SIG-M5 (cell line): ENCODE results near the gene ALB.

Source experiments
- DNase-seq: peaks from one replicate; lab custom pipeline; 2025; lab: John Stamatoyannopoulos, UW

The ALB gene

GRCh38 chr4:73409012-73409862 lies 5.2 kb downstream of the ALB start:
- no peak for DNase-seq

DNA sequence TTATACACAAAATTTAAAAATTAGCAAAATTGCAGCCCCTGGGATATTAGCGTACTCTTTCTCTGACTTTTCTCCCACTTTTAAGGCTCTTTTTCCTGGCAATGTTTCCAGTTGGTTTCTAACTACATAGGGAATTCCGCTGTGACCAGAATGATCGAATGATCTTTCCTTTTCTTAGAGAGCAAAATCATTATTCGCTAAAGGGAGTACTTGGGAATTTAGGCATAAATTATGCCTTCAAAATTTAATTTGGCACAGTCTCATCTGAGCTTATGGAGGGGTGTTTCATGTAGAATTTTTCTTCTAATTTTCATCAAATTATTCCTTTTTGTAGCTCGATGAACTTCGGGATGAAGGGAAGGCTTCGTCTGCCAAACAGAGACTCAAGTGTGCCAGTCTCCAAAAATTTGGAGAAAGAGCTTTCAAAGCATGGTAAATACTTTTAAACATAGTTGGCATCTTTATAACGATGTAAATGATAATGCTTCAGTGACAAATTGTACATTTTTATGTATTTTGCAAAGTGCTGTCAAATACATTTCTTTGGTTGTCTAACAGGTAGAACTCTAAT lies 6.0 kb downstream of the ALB start:
- DNase-seq: no peak

DNA sequence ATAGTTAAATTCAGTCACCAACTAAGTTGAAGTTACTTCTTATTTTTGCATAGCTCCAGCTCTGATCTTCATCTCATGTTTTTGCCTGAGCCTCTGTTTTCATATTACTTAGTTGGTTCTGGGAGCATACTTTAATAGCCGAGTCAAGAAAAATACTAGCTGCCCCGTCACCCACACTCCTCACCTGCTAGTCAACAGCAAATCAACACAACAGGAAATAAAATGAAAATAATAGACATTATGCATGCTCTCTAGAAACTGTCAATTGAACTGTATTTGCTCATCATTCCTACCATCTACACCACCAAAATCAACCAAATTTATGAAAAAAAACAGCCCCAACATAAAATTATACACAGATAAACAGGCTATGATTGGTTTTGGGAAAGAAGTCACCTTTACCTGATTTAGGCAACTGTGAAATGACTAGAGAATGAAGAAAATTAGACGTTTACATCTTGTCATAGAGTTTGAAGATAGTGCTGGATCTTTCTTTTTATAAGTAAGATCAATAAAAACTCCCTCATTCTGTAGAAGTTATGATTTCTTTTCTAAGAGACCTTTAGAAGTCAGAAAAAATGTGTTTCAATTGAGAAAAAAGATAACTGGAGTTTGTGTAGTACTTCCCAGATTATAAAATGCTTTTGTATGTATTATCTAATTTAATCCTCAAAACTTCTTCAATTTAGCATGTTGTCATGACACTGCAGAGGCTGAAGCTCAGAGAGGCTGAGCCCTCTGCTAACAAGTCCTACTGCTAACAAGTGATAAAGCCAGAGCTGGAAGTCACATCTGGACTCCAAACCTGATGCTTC lies 7.0 kb downstream of the ALB start:
- DNase-seq: no peak

GRCh38 chr4:73411731-73412414 lies 7.8 kb downstream of the ALB start:
- no peak for DNase-seq

- DNase-seq: no peak
Observed at GRCh38 chr4:73413294-73413755, 9.2 kb downstream of the ALB start.

GRCh38 chr4:73414936-73415271 lies 10.8 kb downstream of the ALB start:
- no peak for DNase-seq

GRCh38 chr4:73415807-73416238 lies 11.7 kb downstream of the ALB start:
- no peak for DNase-seq

DNA sequence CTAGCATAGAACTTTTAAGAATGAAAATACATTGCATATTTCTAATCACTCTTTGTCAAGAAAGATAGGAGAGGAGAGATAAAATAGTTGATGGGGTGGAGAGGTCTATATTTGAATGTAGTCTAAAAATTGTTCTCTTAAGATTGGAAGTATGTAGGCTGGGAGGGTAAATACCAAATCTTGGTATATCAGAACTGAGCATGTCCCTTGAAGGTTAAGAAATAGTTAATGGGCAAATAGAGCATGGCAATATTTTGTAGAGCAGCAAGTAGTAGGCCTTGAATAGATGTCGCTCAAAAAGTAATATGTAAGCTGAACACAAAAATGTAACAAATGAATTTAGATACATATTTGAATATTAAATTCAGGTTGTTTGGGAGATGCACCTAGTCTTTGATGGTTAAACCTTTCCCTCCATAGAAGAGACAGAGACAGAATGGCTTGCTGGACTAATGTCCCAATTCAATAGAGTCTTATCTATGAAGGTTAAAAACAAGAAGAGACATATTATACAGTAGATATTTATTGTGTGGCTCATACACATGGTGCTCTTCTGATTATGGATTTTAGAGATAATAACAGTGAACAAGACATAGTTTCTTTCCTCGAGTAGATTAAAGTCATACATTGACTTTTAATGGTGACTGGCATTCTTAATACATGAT lies 12.5 kb downstream of the ALB start:
- DNase-seq: no peak

DNA sequence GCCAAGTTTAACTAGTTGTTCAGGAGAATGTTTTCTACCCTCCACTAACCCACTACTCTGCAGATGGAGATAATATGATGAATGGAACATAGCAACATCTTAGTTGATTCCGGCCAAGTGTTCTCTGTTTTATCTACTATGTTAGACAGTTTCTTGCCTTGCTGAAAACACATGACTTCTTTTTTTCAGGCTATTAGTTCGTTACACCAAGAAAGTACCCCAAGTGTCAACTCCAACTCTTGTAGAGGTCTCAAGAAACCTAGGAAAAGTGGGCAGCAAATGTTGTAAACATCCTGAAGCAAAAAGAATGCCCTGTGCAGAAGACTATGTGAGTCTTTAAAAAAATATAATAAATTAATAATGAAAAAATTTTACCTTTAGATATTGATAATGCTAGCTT lies 13.3 kb downstream of the ALB start:
- DNase-seq: no peak

DNA sequence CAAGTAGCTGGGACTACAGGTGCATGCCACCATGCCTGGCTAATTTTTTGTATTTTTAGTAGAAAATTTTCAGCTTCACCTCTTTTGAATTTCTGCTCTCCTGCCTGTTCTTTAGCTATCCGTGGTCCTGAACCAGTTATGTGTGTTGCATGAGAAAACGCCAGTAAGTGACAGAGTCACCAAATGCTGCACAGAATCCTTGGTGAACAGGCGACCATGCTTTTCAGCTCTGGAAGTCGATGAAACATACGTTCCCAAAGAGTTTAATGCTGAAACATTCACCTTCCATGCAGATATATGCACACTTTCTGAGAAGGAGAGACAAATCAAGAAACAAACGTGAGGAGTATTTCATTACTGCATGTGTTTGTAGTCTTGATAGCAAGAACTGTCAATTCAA lies 13.9 kb downstream of the ALB start:
- DNase-seq: no peak

DNA sequence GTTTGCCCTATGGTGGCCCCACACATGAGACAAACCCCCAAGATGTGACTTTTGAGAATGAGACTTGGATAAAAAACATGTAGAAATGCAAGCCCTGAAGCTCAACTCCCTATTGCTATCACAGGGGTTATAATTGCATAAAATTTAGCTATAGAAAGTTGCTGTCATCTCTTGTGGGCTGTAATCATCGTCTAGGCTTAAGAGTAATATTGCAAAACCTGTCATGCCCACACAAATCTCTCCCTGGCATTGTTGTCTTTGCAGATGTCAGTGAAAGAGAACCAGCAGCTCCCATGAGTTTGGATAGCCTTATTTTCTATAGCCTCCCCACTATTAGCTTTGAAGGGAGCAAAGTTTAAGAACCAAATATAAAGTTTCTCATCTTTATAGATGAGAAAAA lies 14.6 kb downstream of the ALB start:
- no peak for DNase-seq

- no peak for DNase-seq
Observed at GRCh38 chr4:73419106-73420038, 15.3 kb downstream of the ALB start.

GRCh38 chr4:73420615-73421014 lies 16.5 kb downstream of the ALB start:
- no peak for DNase-seq

- DNase-seq: no peak
Observed at GRCh38 chr4:73421708-73422457, 17.8 kb downstream of the ALB start.

GRCh38 chr4:73422458-73422752 lies 18.3 kb downstream of the ALB start:
- DNase-seq: no peak

DNA sequence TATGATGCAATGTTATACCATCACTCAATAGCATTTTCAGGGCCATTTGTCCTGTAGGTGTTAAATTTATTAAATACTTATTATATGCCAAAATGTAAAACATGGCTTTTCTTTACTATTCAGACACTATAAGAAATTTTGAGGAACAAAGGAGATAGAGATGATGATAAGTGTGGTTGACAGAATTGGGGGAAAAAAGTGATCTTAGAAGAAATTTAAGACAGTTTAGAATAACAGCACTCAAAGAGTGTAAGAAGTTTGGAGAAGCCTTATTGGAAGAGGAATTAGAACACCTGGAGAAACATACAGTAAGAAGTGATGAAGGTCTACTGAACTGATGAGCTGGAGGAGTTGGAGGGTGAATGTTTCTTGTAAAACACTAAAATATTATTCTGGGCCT lies 19.1 kb downstream of the ALB start:
- no peak for DNase-seq

DNA sequence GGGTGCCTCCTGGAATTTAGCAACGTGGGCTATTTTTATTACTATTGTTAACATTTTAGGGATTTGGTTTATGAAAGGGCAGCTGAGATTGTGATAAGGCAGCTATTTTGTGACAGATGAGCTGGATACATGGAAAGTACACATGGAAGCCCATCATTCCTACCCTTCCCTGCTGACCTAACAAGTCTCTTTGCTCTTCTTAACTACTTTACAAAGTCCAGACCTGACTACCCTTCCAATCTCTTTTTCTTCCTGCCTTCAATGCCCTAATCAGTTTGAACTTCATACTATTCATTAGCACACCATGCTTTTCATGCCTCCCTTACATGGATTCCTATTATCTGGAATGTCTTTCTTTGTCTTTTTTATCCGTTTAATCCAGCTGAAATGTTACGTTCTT lies 22.6 kb downstream of the ALB start:
- DNase-seq: no peak

DNA sequence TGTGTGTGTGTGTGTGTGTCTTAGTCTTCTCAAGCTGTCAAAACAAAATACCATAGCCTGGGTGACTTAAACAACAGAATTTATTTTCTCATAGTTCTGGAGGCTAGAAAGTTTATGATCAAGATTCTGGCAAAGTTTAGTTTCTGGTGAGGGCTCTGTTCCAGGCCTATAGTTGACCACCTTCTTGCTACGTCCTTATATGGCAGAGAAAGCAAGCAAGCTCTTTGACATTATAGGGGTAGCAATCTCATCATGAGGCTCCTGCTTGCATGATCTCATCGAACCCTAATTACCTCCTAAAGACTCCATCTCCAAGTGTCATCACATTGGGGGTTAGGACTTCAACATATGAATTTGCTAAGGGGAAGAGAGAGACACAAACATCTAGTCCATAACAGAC lies 25.0 kb downstream of the ALB start:
- no peak for DNase-seq

DNA sequence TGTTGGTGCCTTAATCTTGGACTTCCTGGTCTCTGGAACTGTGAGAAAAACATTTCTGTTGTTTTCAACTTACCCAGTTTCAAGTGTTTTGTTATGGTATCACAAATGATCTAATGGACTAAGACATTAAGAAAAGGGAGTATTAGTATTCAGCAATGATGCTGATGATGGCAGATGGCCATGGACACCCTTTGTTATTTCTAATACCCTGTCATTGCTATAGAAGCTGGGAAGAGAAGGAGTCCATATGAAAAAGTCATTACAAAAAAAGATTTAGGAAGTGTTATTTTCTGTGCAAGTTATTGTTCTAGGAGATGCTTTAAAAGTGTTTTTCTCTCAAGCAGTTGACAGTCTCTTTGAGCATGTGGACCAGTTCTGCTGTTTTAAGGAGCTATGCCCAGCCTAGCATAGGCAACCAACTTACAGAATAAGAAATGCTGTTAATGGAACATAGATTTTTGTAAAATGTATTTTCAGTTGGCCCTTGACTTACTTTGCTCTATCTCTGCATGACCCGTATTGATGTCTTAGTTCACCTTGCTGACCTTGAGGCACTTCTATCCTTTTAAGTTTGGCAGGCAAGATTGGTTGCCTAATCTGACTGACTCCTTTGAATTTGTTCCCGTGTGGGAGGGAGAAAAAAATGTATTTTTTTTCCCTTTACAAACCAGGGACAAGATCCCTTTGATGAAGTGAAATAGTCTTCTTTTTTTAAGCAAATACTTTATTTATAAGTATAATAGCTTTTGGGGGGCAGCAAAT lies 25.9 kb downstream of the ALB start:
- no peak for DNase-seq

DNA sequence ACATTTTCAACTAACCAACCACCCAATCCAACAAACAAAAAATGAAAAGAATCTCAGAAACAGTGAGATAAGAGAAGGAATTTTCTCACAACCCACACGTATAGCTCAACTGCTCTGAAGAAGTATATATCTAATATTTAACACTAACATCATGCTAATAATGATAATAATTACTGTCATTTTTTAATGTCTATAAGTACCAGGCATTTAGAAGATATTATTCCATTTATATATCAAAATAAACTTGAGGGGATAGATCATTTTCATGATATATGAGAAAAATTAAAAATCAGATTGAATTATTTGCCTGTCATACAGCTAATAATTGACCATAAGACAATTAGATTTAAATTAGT lies 27.7 kb downstream of the ALB start:
- no peak for DNase-seq
